SHP77 treated with DMSO at 0.1 percent for 48 hours (cell line): ENCODE measurements around the gene SLC52A3.
A peak's percentile ranks its signal among the peaks of the same experiment; 100 is the strongest.
"Not testable (repeated sequence)": the region's sequence is repeated elsewhere in the genome, so short reads cannot be mapped to it uniquely, and the experiment has no call there.

ENCODE experiments used
- DNase-seq: peaks from one replicate; lab custom pipeline; 2025; lab: John Stamatoyannopoulos, UW

Gene SLC52A3

GRCh38 chr20:768426-768978 lies at the start of gene SLC52A3:
SLC52A3 (minus strand) TSS chr20:768500; CDS start chr20:765774, 2,726 bp downstream.
- no peak for DNase-seq

GRCh38 chr20:815914-816606 lies 47.8 kb upstream of the SLC52A3 start:
- DNase-seq, result peak; percentile 46

- DNase-seq, result no peak
Observed at GRCh38 chr20:815226-815625, 46.9 kb upstream of the SLC52A3 start.

GRCh38 chr20:813390-813789 lies 45.1 kb upstream of the SLC52A3 start:
- no peak for DNase-seq

DNA sequence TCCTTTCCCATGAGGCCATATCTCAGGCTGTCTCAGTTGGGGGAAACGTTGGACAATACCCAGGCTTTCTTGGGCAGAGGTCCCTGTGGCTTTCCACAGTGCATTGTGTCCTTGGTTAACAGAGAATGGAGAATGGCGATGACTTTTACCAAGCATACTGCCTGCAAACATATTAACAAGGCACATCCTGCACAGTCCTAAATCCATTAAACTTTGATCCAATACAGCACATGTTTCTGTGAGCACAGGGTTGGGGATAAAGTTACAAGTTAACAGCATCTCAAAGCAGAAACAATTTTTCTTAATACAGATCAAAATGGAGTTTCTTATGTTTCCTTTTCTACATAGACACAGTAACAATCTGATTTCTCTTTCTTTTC lies 44.1 kb upstream of the SLC52A3 start:
- not testable (repeated sequence) for DNase-seq

DNA sequence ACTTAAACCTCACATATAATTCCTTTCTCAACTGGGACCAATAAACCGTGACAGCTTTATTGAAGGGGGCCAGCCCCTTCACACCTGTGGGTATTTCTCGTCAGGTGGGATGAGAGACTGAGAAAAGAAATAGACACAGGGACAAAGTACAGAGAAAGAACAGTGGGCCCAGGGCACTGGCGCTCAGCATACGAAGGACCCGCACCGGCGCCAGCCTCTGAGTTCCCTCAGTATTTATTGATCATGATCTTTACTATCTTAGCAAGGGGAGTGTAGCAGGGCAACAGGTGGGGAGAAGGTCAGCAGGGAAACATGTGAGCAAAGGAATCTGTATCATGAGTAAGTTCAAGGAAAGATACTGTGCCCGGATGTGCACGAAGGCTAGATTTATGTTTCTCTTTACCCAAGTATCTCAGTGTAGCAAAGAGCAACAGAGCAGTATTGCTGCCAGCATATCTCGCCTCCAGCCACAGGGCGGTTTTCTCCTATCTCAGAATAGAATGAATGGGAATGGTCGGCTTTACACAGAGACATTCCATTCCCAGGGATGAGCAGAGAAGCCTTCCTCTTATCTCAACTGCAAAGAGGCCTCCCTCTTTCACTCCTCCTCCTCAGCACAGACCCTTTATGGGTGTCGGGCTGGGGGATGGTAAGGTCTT lies 43.6 kb upstream of the SLC52A3 start:
- not testable (repeated sequence) for DNase-seq

DNA sequence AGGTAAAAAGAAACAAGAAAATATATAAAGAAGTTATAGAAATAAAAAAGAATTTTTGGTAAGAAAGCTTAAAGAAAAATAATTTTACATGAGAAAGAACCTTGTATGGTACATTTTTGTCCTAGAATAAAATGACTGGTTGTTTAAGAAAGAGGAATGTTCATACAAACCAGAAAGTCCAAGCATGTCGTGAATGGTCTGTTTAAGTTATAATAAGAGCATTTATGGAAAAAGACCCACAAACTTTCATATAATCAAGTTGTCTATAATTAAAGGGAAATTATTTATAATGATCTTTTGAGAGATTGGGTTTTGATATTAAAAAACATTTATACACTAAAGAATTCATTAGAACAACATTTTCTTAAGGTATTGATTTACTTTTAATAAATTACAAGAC lies 37.4 kb upstream of the SLC52A3 start:
- no peak for DNase-seq

DNA sequence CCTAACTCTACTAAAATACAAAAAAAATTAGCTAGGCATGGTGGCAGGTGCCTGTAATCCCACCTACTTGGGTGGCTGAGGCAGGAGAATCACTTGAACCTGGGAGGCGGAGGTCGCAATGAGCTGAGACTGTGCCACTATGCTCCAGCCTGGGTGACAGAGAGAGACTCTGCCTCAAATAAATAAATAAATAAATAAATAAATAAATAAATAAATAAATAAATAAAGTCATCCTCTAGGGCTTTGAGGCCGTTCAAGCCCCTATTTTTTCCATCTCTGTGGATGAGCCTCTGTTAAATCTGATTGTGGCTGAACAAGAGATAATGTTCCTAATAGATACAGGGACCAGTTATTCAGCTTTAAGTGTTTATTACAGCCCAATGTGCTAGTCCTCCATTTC lies 33.4 kb upstream of the SLC52A3 start:
- no peak for DNase-seq

GRCh38 chr20:800026-800425 lies 31.7 kb upstream of the SLC52A3 start:
- DNase-seq, result not testable (repeated sequence)

DNA sequence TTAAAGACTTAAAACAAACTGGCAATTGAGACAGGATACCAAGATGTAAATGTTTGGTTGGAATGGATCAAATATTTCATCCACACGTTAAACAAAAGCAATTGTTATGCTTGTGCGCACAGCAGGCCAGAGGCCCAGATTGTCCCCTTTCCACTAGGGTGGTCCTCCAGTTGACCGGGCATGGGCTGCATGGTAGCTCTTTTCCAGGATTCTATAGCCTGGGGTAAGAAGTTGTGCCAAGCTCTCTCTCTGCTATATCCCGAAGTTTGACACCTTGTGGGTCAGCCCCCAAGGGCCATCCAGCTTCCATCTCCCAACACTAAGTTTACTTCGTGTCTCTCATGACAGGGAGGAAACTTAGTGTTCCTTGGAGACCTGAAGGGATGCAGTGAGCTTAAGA lies 30.4 kb upstream of the SLC52A3 start:
- DNase-seq, result not testable (repeated sequence)

DNA sequence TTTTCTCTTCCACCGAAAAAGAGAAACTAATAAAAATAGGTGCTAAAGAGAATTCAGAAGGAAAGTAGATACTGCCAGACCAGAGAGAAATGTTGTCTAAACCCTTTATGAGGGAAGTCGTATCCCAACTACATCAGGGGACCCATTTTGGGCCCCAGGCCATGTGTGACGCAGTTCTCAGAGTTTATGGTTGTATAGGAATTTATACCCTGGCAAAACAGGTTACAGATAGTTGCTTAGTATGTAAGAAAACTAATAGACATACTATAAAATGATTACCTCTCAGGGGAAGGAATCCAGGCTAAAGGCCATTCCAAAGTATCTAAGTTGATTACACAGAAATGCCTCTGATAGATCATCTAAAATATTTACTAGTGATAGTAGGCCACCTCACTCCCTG lies 28.6 kb upstream of the SLC52A3 start:
- DNase-seq, result no peak

DNA sequence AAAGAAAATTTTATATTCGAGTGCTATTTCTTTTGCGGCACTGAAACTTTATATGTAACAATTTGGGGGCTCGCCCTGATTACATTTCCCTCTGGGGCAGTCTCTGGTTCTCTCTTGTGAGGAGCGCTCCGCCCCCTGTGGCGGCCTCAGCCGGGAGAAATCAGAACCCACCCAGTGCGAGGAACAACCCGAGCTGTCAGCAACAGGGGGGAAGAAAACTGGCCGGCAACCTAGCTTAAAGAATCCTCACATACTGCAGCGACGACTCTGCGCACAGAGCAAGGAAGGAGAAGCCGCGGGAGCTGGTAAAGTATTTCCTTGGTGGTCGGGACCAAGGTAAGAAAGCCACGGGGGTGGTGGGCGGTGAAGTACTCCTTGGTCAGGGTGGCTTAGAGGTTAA lies 23.9 kb upstream of the SLC52A3 start:
- DNase-seq, result no peak

- no peak for DNase-seq
Observed at GRCh38 chr20:791056-791455, 22.8 kb upstream of the SLC52A3 start.

GRCh38 chr20:787825-788224 lies 19.5 kb upstream of the SLC52A3 start:
- no peak for DNase-seq

- DNase-seq, result no peak
Observed at GRCh38 chr20:779771-780170, 11.5 kb upstream of the SLC52A3 start.

DNA sequence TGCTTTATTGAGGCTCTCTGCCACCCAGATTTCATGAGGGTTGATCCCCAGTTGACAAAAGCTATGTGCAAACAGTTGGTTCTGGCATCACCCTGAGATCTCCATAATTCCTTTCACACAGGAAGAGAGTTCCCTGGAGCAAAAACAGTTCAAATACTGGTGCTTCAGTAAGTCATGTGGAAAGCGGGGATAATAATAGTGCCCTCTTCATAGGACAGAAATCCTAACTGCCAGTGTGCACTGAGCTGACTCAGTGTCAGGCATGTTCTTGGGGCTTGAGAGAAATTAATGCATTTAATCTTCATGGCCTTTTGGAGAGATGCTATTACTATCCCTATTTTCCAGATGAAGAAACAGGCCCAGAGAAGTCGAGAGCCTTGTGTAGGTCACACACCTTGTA lies 7.9 kb upstream of the SLC52A3 start:
- no peak for DNase-seq

GRCh38 chr20:775679-776135 lies 7.4 kb upstream of the SLC52A3 start:
- DNase-seq, result no peak

- no peak for DNase-seq
Observed at GRCh38 chr20:774660-775057, 6.4 kb upstream of the SLC52A3 start.

- DNase-seq, result no peak
Observed at GRCh38 chr20:774016-774659, 5.8 kb upstream of the SLC52A3 start.

DNA sequence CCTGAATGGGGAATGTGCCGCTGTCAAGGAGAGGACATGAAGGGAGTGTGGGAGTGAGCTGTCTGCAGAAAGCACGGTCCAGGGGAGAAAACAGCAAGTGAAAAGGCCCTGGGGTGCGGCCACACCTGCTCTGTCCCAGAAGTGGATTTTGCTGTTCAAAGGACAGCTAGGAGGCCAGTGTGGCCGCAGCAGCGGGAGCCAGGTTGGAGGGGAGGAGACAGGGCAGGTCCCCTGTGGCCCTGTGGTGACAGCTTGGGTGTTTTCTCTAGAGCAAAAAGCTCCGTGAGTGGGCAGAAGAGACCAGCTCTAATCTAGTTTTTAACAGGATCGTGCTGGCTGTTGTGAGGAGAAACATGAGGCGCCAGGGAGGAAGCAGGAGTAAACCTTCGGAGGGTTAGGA lies 4.5 kb upstream of the SLC52A3 start:
- no peak for DNase-seq

DNA sequence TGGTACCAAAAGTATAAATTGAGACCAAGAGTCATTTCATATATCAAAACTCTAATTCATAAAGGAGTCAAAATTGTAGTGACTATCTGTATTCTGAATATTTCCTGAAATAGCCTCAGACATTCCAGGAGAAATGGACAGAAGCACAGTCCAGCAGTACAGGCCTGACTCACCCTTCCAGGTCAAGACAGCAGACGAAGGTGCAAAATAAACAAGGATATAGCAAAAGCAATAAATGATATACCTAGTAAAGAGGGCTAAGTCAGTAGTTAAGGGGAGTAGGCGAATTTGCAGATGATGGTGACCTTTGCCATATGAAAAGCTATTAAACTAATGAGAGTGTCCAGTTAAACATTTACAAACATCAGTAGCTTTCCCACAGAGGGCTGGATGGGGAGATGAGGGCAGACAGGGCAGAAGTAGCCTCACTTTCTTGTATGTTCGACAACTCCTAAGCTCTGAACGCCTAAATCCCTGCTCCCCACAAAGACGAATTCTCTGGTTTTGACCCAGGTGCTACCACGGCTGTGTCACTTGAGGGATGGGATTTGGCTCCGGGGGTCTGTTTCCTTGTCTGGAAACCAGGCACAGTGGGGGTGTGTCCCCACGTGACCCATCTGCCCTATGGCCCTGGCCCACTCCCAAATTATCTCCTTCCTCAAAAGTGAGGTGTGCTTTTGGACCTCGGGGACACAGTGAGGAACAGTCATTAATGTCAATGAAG lies 3.6 kb upstream of the SLC52A3 start:
- DNase-seq, result no peak

DNA sequence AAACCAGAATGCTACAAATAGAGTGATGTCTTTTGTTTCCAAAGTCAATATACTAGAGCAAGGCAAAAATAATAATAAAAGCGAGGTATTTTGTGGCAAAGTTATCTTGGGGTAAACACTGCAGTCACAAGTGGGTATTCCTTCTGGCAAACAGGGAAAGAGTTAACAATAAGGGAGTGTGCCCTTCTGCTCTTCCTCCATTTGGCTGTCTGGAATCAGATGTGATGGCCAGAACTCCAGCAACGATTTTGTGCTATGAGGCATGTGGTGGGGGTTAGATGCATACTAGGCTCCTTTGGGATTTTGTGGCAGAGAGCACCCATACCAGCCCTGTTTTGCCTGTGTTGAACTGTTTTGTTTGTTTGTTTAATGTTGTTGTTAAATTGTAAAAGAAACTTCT lies 2.4 kb upstream of the SLC52A3 start:
- DNase-seq, result no peak
